ENCODE results near the gene NANOS3. TPM values are rescaled to one million over a fixed set of nuclear protein-coding genes. Genes with fewer than 3 reads are reported as not detected.
A peak's percentile ranks its signal among the peaks of the same experiment; 100 is the strongest.

The NANOS3 gene
- total and polyA plus RNA-seq, 4 donors, result 0.81 to 1.5 (median 0.82) TPM; not detected in 1

GRCh38 chr19:13881692-13882418 is 4.9 kb downstream of the NANOS3 start:
- Histone ChIP-seq H3K36me3 (ENCODE audit: control insufficient read depth in 4 of 4, insufficient read depth in 4 of 4, low read length in 4 of 4) (no peaks in the 10 kb centered on the region), H3K9me3 (ENCODE audit: control insufficient read depth in 4 of 4, insufficient read depth in 3 of 4, low read length in 3 of 4) (no peaks in the 10 kb centered on the region), H3K27me3 (ENCODE audit: control insufficient read depth in 3 of 3, insufficient read depth in 3 of 3, low read length in 2 of 3) (no peaks in the 10 kb centered on the region), H3K4me3 (no peak overlapping the region), H3K9ac (ENCODE audit: insufficient read depth in 1 of 2, low read length in 2 of 2) (peak overlapping the region in 1 of 2 donors; percentile 32), H3K27ac (ENCODE audit: low read depth in 1 of 2, low read length in 1 of 2) (peak overlapping the region in 1 of 2 donors; percentile 36), H3K4me1 (ENCODE audit: control insufficient read depth in 5 of 5, insufficient read depth in 5 of 5, low read length in 5 of 5) (peaks cover 0 to 29% (median 10%) of the 10 kb centered on the region in 5 donors)
- 23 to 43% methylated on average over 17 of the region's 17 CpGs for WGBS, 2 donors
- DNase-seq, result peak in 1 of 3 donors; percentile 23
- ATAC-seq (ENCODE audit: insufficient read depth, low FRiP score), result no peak
- TF ChIP-seq, protein P1, sequence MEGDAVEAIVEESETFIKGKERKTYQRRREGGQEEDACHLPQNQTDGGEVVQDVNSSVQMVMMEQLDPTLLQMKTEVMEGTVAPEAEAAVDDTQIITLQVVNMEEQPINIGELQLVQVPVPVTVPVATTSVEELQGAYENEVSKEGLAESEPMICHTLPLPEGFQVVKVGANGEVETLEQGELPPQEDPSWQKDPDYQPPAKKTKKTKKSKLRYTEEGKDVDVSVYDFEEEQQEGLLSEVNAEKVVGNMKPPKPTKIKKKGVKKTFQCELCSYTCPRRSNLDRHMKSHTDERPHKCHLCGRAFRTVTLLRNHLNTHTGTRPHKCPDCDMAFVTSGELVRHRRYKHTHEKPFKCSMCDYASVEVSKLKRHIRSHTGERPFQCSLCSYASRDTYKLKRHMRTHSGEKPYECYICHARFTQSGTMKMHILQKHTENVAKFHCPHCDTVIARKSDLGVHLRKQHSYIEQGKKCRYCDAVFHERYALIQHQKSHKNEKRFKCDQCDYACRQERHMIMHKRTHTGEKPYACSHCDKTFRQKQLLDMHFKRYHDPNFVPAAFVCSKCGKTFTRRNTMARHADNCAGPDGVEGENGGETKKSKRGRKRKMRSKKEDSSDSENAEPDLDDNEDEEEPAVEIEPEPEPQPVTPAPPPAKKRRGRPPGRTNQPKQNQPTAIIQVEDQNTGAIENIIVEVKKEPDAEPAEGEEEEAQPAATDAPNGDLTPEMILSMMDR (IDR thresholded peaks at IDR 0.05; ENCODE audit: control extremely low read depth, extremely low read depth), result no peak

DNA sequence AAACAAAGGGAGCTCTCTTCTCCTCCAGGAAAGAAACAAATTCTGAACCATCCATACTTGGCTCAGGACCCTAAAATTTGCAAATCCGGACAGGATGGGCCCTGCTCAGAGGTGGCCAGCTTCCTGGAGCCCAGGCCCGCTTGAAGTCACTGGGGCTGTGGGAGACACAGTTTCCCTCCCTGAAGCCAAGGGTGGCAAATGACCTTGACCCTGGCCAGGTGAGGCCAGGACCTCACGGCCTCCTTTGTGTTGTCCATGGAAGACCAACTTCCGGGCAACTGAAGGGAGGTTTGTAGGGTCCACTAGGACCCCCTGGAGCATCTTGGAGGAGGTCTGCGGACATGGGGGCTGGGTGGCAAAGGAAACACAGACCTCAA is 5.5 kb downstream of the NANOS3 start:
- WGBS, 2 donors, result 77 to 81% methylated on average over 5 of the region's 5 CpGs
- Histone ChIP-seq H3K4me3 (no peak overlapping the region), H3K27me3 (ENCODE audit: control insufficient read depth in 3 of 3, insufficient read depth in 3 of 3, low read length in 2 of 3) (no peaks in the 10 kb centered on the region), H3K9me3 (ENCODE audit: control insufficient read depth in 4 of 4, insufficient read depth in 3 of 4, low read length in 3 of 4) (no peaks in the 10 kb centered on the region), H3K27ac (ENCODE audit: low read depth in 1 of 2, low read length in 1 of 2) (no peak overlapping the region), H3K9ac (ENCODE audit: insufficient read depth in 1 of 2, low read length in 2 of 2) (no peak overlapping the region), H3K4me1 (ENCODE audit: control insufficient read depth in 5 of 5, insufficient read depth in 5 of 5, low read length in 5 of 5) (peaks cover 0 to 29% (median 10%) of the 10 kb centered on the region in 5 donors), H3K36me3 (ENCODE audit: control insufficient read depth in 4 of 4, insufficient read depth in 4 of 4, low read length in 4 of 4) (no peaks in the 10 kb centered on the region)
- no peak for DNase-seq
- TF ChIP-seq, protein P1 (IDR thresholded peaks at IDR 0.05; ENCODE audit: control extremely low read depth, extremely low read depth), result no peak
- no peak for ATAC-seq (ENCODE audit: insufficient read depth, low FRiP score)

DNA sequence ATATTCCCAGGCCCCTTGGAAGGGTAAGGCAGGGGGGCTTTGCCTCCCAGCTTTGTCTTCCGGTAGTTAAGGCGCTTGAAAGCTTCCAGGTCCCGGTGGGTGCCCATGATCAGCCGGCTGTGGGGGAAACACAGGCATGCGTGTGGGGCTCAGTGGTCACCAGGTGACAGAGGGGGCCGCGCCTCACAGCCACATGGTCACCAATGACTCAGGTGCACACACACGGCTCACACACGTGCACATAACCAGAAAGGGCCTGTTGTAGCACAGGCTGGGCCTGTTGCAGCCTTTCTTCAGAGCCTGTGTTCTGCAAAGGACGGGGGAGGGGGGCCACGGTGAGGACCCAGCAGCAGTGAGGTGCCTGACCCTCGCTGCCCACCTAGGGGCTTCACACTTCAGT is 5.9 kb downstream of the NANOS3 start:
- Histone ChIP-seq H3K4me1 (ENCODE audit: control insufficient read depth in 5 of 5, insufficient read depth in 5 of 5, low read length in 5 of 5) (peaks cover 0 to 29% (median 10%) of the 10 kb centered on the region in 5 donors), H3K36me3 (ENCODE audit: control insufficient read depth in 4 of 4, insufficient read depth in 4 of 4, low read length in 4 of 4) (no peaks in the 10 kb centered on the region), H3K27me3 (ENCODE audit: control insufficient read depth in 3 of 3, insufficient read depth in 3 of 3, low read length in 2 of 3) (no peaks in the 10 kb centered on the region), H3K9me3 (ENCODE audit: control insufficient read depth in 4 of 4, insufficient read depth in 3 of 4, low read length in 3 of 4) (no peaks in the 10 kb centered on the region), H3K4me3 (no peak overlapping the region), H3K9ac (ENCODE audit: insufficient read depth in 1 of 2, low read length in 2 of 2) (no peak overlapping the region), H3K27ac (ENCODE audit: low read depth in 1 of 2, low read length in 1 of 2) (no peak overlapping the region)
- WGBS, 2 donors, result 89 to 91% methylated on average over 12 of the region's 12 CpGs
- DNase-seq (no peak), ATAC-seq (ENCODE audit: insufficient read depth, low FRiP score) (no peak)
- TF ChIP-seq, protein P1 (IDR thresholded peaks at IDR 0.05; ENCODE audit: control extremely low read depth, extremely low read depth), result no peak
